GM19239 (cell line): ENCODE data around the gene LRCOL1.

Experiments used
- DNase-seq: peaks from one replicate; pipeline ENCODE4 v3.0.0; 2011; ENCODE audit warnings: low spot score; ENCODE audit not compliant: insufficient read length
- FAIRE-seq: peaks from 2 replicates; lab custom pipeline; 2011; peaks lifted over from hg19 to GRCh38; lab: Jason Lieb, UNC

LRCOL1 gene

GRCh38 chr12:132610051-132610759 lies at the start of gene LRCOL1:
LRCOL1 (minus strand) TSS chr12:132610582; CDS start chr12:132606251, 4,331 bp downstream.
- FAIRE-seq (no peak), DNase-seq (no peak)

- DNase-seq, result no peak
- FAIRE-seq, result no peak
Observed at GRCh38 chr12:132660052-132660451, 49.7 kb upstream of the LRCOL1 start.

GRCh38 chr12:132659146-132659545 lies 48.8 kb upstream of the LRCOL1 start:
- DNase-seq (no peak), FAIRE-seq (no peak)

DNA sequence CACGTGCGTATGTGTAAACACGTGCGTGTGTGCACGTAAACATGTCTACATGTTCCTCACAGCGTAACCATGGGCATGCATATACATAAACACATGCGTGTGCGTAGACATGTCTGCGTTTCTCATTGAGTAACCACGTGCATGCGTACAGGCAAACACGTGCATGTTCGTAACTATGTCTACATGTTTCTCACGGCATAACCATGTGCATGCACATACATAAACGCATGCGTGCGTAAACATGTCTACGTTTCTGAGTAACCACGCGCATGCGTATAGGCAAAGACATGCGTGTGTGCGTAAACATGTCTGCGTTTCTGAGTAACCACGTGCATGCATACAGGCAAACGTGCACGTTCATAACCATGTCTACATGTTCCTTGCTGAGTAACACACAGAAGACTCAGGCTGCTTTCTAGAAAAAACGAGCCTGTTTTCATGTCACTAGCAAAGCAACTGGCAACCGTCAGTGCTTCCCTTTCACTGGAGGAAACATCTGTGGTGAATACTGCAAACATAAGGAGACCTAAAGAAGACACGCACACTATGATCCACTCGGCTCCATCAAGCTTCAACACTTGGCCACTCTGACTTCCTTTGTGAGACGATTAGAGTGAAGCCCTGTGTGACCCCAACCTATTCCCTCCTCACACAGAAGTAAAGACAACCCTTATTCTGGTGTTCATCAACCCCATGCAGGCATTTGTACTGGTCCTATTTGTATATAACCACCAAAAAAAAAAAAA lies 47.9 kb upstream of the LRCOL1 start:
- DNase-seq, result no peak
- no peak for FAIRE-seq

DNA sequence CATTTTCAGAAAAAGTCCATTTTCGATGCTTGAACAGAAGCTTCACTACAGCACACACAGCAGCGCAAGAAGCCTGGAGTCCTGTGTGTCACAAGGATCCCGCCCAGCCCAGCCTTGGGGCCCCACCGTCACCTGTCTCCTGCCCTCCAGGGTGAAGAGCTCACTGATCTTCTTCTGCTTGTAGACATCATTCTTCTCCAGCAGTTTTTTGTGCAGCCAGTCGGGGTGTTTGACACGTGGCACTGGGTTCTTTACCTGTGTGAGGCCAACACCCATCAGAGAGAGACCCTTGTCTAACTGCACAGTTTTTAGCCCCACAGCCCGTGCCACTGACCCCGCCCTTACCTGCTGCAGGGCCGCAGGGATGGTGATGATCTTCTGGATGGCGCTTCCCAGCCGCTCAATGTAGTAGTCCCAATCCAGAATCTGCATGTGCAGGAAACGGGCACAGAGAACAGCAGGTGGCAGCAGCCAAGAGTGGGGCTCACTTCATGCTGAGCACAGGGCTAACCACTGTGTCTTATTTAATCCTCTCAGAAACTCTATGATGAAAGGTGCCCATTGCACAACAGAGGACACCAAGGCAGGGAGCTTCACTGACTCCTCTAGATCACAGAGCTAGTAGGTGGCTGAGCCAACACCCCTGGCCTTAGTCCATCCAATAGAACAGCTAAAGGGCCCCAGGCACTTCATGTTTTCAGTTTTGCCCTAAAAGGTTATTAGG lies 46.8 kb upstream of the LRCOL1 start:
- FAIRE-seq, result no peak
- no peak for DNase-seq

- FAIRE-seq (no peak), DNase-seq (no peak)
Observed at GRCh38 chr12:132653567-132654290, 43.3 kb upstream of the LRCOL1 start.

GRCh38 chr12:132651444-132652100 lies 41.2 kb upstream of the LRCOL1 start:
- DNase-seq (no peak), FAIRE-seq (no peak)

GRCh38 chr12:132649226-132649945 lies 39.0 kb upstream of the LRCOL1 start:
- DNase-seq, result no peak
- no peak for FAIRE-seq

- no peak for DNase-seq
- no peak for FAIRE-seq
Observed at GRCh38 chr12:132648616-132649225, 38.3 kb upstream of the LRCOL1 start.

- FAIRE-seq (no peak), DNase-seq (no peak)
Observed at GRCh38 chr12:132647858-132648257, 37.5 kb upstream of the LRCOL1 start.

DNA sequence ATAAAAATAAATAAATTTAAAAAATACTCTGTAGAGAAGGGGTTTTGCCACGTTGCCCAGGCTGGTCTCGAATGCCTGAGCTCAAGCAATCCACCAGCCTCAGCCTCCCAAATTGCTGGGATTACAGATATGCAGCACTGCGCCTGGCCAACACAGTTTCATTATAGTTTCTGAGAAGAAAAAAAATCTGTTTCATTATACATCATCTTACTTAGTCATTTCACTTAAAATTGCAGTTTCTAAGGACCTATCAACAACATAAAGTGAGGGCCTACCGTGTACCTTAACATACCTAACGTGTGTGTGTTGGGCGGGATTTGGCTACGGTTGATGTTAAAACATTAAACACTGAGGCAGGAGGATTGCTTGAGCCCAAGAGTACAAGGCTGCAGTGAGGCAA lies 36.5 kb upstream of the LRCOL1 start:
- no peak for DNase-seq
- FAIRE-seq, result no peak

GRCh38 chr12:132642846-132643835 lies 32.8 kb upstream of the LRCOL1 start:
- DNase-seq (no peak), FAIRE-seq (no peak)

GRCh38 chr12:132641811-132642650 lies 31.6 kb upstream of the LRCOL1 start:
- no peak for FAIRE-seq
- DNase-seq, result no peak

DNA sequence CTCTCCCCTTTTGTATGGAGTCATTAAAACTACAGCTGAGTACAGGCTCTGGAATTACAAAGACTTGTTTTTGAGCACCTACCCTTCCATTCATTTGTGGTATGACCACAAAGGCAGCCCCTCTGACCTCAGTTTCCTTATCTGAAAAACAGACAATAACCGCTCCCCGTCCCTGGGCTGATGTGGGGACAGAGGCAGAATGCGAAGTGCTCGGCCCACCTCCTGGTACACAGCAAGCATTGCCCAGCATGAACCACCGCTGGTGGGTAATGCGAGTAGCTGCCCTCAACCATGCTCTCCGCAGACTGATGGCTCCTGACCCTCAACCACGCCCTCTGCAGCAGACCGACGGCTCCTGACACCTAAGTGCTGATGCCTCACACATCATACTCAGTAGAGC lies 30.6 kb upstream of the LRCOL1 start:
- DNase-seq, result no peak
- FAIRE-seq, result no peak

DNA sequence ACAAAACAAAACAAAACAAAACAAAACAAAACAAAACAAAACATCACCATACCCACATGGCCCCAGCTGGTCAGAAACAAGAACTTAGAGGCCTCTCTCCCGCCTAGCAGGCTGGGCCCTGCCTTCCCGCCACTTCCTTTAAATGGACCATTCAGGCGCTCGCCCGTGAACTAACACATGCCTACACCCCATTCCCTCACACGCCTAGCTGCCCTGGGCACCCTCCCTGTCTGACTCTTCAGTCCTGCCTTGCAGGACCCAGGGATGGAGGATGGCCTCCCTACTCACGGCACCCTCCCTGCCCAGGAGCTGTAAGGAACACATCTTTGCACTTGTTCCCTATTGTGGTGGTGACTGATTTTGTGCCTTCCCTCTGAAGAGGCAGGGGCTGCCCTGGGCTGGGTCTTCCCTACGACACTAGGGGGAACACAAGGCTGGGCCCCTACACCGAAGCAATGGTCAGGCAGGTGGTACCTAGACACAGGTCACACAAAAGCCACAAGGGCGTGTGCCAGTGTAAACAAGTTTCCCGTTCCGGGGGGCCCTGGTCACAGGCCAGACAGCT lies 29.7 kb upstream of the LRCOL1 start:
- no peak for DNase-seq
- no peak for FAIRE-seq

- peak; percentile 82 for FAIRE-seq
Observed at GRCh38 chr12:132638541-132639408, 28.4 kb upstream of the LRCOL1 start.

More at GRCh38 chr12:132638541-132639408, 28.4 kb upstream of the LRCOL1 start:
- no peak for DNase-seq
